HepG2 (cell line): Measurements from ENCODE around the gene THOC6. TPM values are rescaled to one million over a fixed set of nuclear protein-coding genes. Genes with fewer than 3 reads are reported as not detected.

Experiments used
- ATAC-seq: fragments of 200-7000 bp; cut with Tn5 transposase; 3 replicates; pipeline ENCODE4 v1.9.1; 2020; ENCODE audit warnings: mild to moderate bottlenecking, moderate library complexity
- BruUV-seq: library from RNA; stranded (reverse); fragments of 400-500 nt; replicated peaks from 2 replicates; lab custom pipeline; 2021; lab: Mats Ljungman, UMichigan
- CTCF ChIA-PET: fragments of 300-600 bp; formaldehyde crosslinking; extraction: SDS; loops from one replicate; lab custom pipeline; 2021; ENCODE audit warnings: low total read pairs, inconsistent platforms, low intra/inter-chr PET ratio; lab: Yijun Ruan, JAX
- POLR2A ChIA-PET: fragments of 350-600 bp; sonication (Branson Sonifier 250); formaldehyde crosslinking; loops from one replicate; lab custom pipeline; 2020; ENCODE audit warnings: antibody characterized with exemption, inconsistent platforms; lab: Yijun Ruan, JAX
- DNase-seq: peaks from one replicate; pipeline ENCODE4 v3.0.0-alpha.2; 2015; ENCODE audit warnings: low spot score
- FAIRE-seq: peaks from 3 replicates; lab custom pipeline; 2011; peaks lifted over from hg19 to GRCh38; lab: Jason Lieb, UNC
- H2AFZ ChIP-seq: one replicate; pipeline ENCODE4 v1.6.1; 2011; ENCODE audit warnings: low read length, inconsistent platforms
- H3K27ac ChIP-seq: fragments of 300-600 bp; 3 replicates; pipeline ENCODE4 v1.8.0; 2011; ENCODE audit warnings: mixed run types, mild to moderate bottlenecking, mixed read lengths, low read length, inconsistent platforms; ENCODE audit not compliant: insufficient read depth; ENCODE audit errors: extremely low read length
- H3K27me3 ChIP-seq, 2 experiments: fragments of 200-600 bp in 1 of 2; 2 replicates in 1 of 2; 3 replicates in 1 of 2; pipeline versions ENCODE4 v1.6.0 to v1.8.0; 2011; ENCODE audit warnings: low read length in 2 of 2, mild to moderate bottlenecking in 2 of 2, moderate library complexity in 2 of 2, inconsistent platforms in 1 of 2; ENCODE audit not compliant: insufficient read depth in 2 of 2, control insufficient read depth in 1 of 2
- H3K36me3 ChIP-seq, 2 experiments: fragments of 200-600 bp in 1 of 2; replicated peaks in 1 of 2; 2 replicates in 1 of 2; 3 replicates in 1 of 2; pipeline versions ENCODE4 v1.5.1 to v1.8.0; 2011; ENCODE audit warnings: low read length in 2 of 2, inconsistent platforms in 1 of 2; ENCODE audit not compliant: insufficient read depth in 2 of 2, control insufficient read depth in 1 of 2
- H3K4me1 ChIP-seq: 2 replicates; pipeline ENCODE4 v1.5.1; 2012; ENCODE audit warnings: low read length, inconsistent platforms; ENCODE audit not compliant: insufficient read depth
- H3K4me2 ChIP-seq: 2 replicates; pipeline ENCODE4 v1.6.0; 2011; ENCODE audit warnings: low read depth, low read length, inconsistent platforms
- H3K4me3 ChIP-seq, 3 experiments: fragments of 200-600 bp in 1 of 3; sonication (generic), shearing (Covaris generic) in 1 of 3; replicated peaks in 1 of 3; 2 replicates each; pipeline ENCODE4 v1.5.1; 2011 to 2016; ENCODE audit warnings: low read length in 3 of 3, inconsistent platforms in 2 of 3, low read depth in 2 of 3, mild to moderate bottlenecking in 2 of 3, control low read depth in 1 of 3, mixed read lengths in 1 of 3; ENCODE audit not compliant: insufficient read depth in 1 of 3
- H3K79me2 ChIP-seq: one replicate; pipeline ENCODE4 v1.6.1; 2011; ENCODE audit warnings: low read length, inconsistent platforms; ENCODE audit not compliant: insufficient read depth
- H3K9ac ChIP-seq: 2 replicates; pipeline ENCODE4 v1.6.0; 2011; ENCODE audit warnings: mild to moderate bottlenecking, low read depth, low read length, inconsistent platforms; ENCODE audit not compliant: insufficient read depth
- H3K9me3 ChIP-seq: 2 replicates; pipeline ENCODE4 v1.5.1; 2012; ENCODE audit warnings: mild to moderate bottlenecking, low read length
- H4K20me1 ChIP-seq: 2 replicates; pipeline ENCODE4 v1.6.0; 2011; ENCODE audit warnings: inconsistent platforms, mild to moderate bottlenecking, low read length, moderate library complexity; ENCODE audit not compliant: insufficient read depth
- ARNTL ChIP-seq: sonication (generic); formaldehyde crosslinking; IDR thresholded peaks from 2 replicates; pipeline ENCODE4 v1.4.0; 2020; ENCODE audit warnings: mild to moderate bottlenecking, missing genetic modification reagents
- HNRNPH1 ChIP-seq: fragments of 200-400 bp; formaldehyde crosslinking; optimal IDR thresholded peaks from 2 replicates; pipeline ENCODE3; 2017; ENCODE audit warnings: mild to moderate bottlenecking, low read depth, low read length
- KLF12 ChIP-seq: sonication (generic); formaldehyde crosslinking; IDR thresholded peaks from 2 replicates; pipeline ENCODE4 v1.4.0; 2020; ENCODE audit warnings: missing genetic modification reagents, borderline replicate concordance
- PLRG1 ChIP-seq: fragments of 450-650 bp; conservative IDR thresholded peaks from 2 replicates; pipeline ENCODE4 v1.6.1; 2016
- ZBTB3 ChIP-seq: sonication (generic); formaldehyde crosslinking; IDR thresholded peaks from 2 replicates; pipeline ENCODE4 v1.4.0; 2020; ENCODE audit warnings: low read depth, mild to moderate bottlenecking, moderate library complexity, missing genetic modification reagents, borderline replicate concordance
- ZFP62 ChIP-seq: sonication (generic); formaldehyde crosslinking; IDR thresholded peaks from 2 replicates; pipeline ENCODE4 v1.4.0; 2020; ENCODE audit warnings: missing genetic modification reagents
- WGBS: methylation state at CpG from one replicate; pipeline ENCODE4 v1.1.6; 2017; ENCODE audit warnings: low lambda C conversion rate; 5-methylcytosine and 5-hydroxymethylcytosine counted together
- in situ Hi-C: cut with HindIII; loops from 2 replicates; pipeline ENCODE4 v1.10.0; 2017; ENCODE audit warnings: low pct_unique_long_range_greater_than_20kb; ENCODE audit not compliant: extremely low pct_ligation_motif_present
- intact Hi-C: fragments of 100-400 bp; cut with micrococcal nuclease; formaldehyde crosslinking; loops from one replicate; pipeline ENCODE4 v1.10.0; 2022; ENCODE audit not compliant: unreplicated experiment
- polyA plus RNA-seq, 8 experiments: library from polyadenylated mRNA; depleted of rRNA in 3 of 8; stranded (reverse) in 7 of 8; unstranded in 1 of 8; fragments of >200 nt; fragmentation: Illumina TruSeq in 4 of 8; extraction: Trizol in 4 of 8; gene quantifications; 2 replicates each; pipeline versions ENCODE4 v1.2.1 to v1.2.3, GENCODE V29; 2011 to 2016; ENCODE audit warnings: low read depth in 4 of 8, missing spikeins in 1 of 8, mixed read lengths in 1 of 8; ENCODE audit not compliant: insufficient read depth in 1 of 8
- total RNA-seq, 5 experiments: library from RNA; depleted of rRNA; stranded (reverse); fragments of >200 nt; fragmentation: Illumina TruSeq; extraction: Trizol; gene quantifications; 2 replicates each; pipeline ENCODE4 v1.2.3, GENCODE V29; 2016; ENCODE audit warnings: low read depth in 1 of 5
- TF ChIP-seq, protein P1 (sequence below): sonication (generic); formaldehyde crosslinking; IDR thresholded peaks from 2 replicates; pipeline ENCODE4 v1.8.0; 2022; ENCODE audit warnings: missing genetic modification reagents, mild to moderate bottlenecking, moderate library complexity, borderline replicate concordance

The THOC6 gene
- total and polyA plus RNA-seq, 2 of the 13 experiments (the other 11 are each of a cell fraction or from before 2014, with no cell fraction given): 32.1 to 37.0 TPM

DNA sequence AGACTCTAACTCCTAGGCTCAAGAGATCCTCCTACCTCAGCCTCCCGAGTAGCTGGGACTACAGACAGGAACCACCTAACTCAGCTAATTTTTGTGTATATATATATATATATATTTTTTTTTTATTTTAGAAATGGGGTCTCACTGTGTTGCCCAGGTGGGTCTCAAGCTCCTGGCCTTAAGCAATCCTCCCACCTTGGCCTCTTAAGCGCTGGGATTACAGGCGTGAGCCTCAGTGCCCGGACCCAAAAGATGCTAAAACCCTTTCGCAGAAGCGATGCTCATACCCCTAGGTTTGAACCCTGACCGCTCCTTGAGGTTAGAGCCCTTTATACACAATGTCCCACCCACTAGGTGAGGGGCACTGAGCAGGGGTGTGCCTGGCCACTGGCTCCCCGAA is 13.3 kb upstream of the THOC6 start:
- Histone ChIP-seq H2AFZ (no peak overlapping the region), H3K4me2 (peak overlapping the region; percentile 88), H3K4me3 (no peak overlapping the region), H3K9me3 (no peaks in the 10 kb centered on the region), H3K4me1 (peaks cover 99% of the 10 kb centered on the region), H3K27me3 (peaks cover 7 to 22% of the 10 kb centered on the region in 2 experiments; a peak in 4 of 5 replicates), H3K36me3 (no peaks in the 10 kb centered on the region), H3K9ac (no peak overlapping the region), H3K79me2 (no peaks in the 10 kb centered on the region), H3K27ac (no peak overlapping the region), H4K20me1 (no peaks in the 10 kb centered on the region)
- ATAC-seq (no peak), DNase-seq (no peak), FAIRE-seq (no peak)
- intact Hi-C loops (no loop called here), in situ Hi-C loops (no loop called here)
- ChIA-PET POLR2A (interaction anchor here (0.8 to 14.2 kb wide), 6 partner anchors 12 to 124 kb away, joined by 3 to 750 read pairs (median 4); partner anchors contain the start of genes CLDN6, HCFC1R1, THOC6 and TNFRSF12A), CTCF (no interaction called here)
- no peak for TF ChIP-seq ZFP62 (CRISPR knock-in tag)
- no peak for TF ChIP-seq HNRNPH1
- TF ChIP-seq ARNTL (CRISPR knock-in tag): no peak
- TF ChIP-seq KLF12 (CRISPR knock-in tag): no peak
- TF ChIP-seq PLRG1: no peak
- TF ChIP-seq, protein P1, sequence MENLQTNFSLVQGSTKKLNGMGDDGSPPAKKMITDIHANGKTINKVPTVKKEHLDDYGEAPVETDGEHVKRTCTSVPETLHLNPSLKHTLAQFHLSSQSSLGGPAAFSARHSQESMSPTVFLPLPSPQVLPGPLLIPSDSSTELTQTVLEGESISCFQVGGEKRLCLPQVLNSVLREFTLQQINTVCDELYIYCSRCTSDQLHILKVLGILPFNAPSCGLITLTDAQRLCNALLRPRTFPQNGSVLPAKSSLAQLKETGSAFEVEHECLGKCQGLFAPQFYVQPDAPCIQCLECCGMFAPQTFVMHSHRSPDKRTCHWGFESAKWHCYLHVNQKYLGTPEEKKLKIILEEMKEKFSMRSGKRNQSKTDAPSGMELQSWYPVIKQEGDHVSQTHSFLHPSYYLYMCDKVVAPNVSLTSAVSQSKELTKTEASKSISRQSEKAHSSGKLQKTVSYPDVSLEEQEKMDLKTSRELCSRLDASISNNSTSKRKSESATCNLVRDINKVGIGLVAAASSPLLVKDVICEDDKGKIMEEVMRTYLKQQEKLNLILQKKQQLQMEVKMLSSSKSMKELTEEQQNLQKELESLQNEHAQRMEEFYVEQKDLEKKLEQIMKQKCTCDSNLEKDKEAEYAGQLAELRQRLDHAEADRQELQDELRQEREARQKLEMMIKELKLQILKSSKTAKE: no peak
- no peak for TF ChIP-seq ZBTB3 (CRISPR knock-in tag)
- no TSS peak for BruUV-seq
- 69% methylated on average over 7 of the region's 8 CpGs for WGBS
